Brain pericyte (primary cell): ENCODE results near the gene DEFB124.
"Not testable (repeated sequence)": the region's sequence is repeated elsewhere in the genome, so short reads cannot be mapped to it uniquely, and the experiment has no call there.

Experiments used
- DNase-seq: peaks from one replicate; pipeline ENCODE4 v3.0.0-alpha.2; 2012; ENCODE audit warnings: low read depth, low spot score

The DEFB124 gene, protein sequence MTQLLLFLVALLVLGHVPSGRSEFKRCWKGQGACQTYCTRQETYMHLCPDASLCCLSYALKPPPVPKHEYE

DNA sequence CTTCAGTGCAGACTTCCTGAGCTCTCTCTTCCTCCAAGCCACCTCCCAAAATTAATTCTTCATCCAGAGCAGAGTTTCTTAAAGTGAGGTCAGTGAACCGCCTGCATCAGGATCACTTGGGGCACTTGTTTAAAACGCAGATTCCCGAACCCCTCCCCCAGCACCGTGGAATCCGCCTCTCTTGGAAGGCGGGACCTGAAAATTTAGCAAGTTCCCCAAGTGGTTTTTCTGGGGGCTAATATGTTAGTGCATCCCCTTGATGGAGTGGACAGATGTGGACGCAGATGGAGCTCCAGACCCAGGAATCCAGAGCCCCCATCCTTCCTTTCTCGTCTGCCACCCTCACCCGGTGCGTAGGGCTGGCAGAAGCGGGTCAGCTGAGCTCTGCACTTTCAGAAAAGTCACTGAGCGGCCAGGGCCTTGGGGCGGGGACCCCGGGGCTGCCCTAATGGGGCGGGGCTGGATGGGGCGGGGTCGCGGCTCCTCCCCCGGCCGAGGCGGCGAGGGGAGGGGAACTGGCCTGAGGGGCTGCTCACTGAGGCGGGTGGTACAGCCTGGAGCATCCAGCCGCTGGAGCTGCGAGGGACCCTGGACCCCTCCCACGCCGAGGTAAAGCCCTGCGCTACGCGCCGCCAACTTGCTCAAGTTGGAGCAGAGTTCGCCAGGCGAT lies at the start of gene DEFB124, which contains the start of gene REM1:
Gene DEFB124 (minus strand): TSS at position 370 of the 670 bp plus-strand sequence. CDS start 2,114 bp downstream, outside the sequence.
Gene REM1 (plus strand): TSS at position 531 of the 670 bp plus-strand sequence. CDS start 1,158 bp downstream, outside the sequence.
- no peak for DNase-seq

DNA sequence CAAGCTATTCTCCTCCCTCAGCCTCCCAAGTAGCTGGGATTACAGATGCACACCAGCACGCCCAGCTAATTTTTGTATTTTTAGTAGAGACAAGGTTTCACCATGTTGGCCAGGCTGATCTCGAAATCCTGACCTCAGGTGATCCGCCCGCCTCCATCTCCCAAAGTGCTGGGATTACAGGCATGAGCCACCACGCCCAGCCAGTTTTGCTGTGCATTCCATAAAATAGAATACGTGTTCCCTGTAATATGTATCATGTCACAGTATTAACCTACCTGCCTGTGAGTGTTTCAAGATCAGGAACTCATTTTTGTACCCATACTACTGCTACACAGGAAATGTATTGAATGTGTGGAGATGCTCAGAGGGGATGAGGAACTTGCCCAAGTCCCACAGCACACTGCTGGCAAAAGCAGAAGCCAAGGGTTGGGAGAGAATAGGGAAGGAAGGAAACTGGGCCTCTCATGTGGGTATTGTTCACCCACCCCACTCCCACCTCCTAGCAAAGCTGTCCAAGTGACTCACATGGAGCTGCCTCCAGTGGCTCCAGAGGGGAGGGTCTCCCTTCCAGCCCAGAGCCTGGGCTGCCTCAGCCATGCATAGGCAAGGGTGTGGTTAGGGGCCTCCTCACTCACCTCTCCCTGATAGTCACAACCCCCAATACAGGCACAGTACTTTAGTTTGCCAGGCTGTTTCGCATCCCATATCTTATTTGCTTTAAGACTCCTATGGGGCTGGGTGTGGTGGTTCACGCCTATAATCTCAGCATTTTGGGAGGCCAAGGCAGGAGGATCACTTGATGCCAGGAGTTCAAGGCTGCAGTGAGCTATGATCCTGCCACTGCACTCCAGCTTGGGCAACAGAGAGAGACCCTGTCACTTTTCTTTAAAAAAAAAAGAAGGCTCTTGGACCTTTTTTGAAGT lies 48.7 kb upstream of the DEFB124 start:
- no peak for DNase-seq

DNA sequence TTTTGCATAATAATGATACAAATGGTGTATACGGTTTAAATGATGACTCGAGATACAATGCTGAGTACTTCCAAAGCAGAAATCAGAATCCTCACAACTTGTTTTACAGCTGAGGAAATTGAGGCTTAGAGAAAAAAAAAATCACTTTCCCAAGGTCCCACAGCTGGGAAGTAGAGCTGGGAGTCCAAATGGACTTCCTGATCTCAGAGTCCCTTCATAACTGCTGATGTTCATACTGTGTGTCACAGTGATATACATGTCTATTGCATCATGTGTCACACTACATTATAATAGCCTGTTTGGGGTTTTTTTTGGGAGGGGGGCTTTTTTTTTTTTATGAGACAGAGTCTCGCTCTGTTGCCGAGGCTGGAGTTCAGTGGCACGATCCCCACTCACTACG lies 47.8 kb upstream of the DEFB124 start:
- no peak for DNase-seq

- not testable (repeated sequence) for DNase-seq
Observed at GRCh38 chr20:31521267-31521666, 46.3 kb upstream of the DEFB124 start.

DNA sequence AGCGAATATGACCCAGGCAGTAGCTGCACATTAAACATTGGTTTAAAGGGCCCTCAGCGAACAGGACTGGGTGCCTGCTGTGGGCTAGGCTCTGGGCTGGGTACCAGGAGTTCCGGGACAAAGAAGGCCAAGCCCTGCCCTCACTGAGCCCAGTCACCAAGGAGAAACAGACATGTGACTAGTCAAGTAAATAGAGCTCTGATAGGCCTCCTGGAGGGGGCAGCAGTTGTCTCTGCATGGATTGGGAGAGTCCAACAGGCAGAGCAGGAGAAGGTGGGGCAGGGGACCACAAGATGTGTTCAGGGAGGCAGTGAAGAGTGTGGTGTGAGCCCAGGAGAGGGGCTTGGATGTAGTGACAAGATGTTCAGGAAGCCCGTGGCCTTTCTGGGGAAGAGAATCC lies 42.4 kb upstream of the DEFB124 start:
- no peak for DNase-seq

DNA sequence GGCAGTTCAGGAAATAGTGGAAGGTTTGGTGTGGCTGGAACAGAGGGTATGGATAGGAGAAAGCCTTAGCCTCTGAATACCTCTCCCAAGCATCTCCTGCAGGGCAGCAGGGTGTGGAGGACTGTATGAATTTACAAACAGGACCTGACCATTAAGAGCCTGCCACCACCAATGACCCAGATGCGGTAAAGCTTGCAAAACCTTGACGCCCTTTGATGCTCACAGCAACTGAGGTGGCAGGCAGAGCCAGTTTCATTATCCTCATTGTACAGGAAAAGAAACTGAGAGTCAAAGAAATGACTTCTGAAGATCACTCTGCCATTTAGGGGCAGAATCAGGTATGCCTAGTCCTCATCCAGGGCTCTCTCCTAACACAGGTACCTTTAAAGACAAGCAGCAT lies 41.7 kb upstream of the DEFB124 start:
- no peak for DNase-seq

GRCh38 chr20:31516166-31516565 lies 41.2 kb upstream of the DEFB124 start:
- no peak for DNase-seq

DNA sequence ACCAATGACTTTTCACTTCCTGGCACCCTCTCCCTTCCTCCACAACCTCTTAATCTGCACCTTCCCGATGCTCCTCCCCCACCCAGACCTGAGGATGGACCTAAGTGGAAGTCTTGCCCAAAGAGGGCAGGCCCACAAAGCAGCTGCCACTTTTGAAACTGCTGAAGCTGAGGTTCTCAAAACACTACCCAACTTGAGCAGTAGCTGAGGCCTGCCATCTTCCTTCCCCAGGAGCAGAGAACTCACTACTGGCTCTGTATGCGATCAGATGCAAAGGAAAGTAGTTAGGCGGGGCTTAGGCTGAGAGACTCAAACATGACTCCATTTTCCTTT lies 40.8 kb upstream of the DEFB124 start:
- DNase-seq: no peak

DNA sequence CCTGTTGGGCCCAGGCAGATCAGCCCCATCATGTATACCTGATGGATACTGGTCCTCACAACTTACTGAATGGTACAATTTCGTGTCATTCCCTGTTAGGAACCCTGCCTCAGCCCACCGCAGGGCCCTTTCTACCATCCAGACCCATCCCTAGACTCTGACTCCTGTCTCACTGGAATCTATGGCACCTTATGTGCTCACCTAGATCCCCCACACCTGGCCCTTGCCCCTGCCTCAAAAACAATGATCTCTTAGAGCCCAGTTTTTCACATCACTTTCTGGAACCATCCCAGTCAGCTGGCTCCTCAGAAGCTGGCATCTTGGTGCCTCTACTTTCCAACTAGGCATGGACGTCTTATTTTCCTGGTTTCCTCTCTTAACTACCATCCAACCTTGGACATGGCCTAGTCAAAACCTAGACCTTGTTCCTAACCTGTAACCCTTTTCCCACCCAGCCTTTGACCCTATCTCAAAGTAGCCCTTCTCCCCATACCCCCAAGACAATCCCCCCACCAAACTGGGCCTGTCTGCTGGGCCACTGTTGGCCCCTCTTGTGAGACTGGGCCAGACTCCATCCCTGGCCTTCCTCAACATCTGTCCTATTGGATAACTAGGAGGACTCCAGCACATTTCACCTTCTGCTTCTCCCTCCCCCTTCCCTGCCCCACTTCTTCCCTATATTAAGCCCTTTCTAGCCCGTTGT lies 40.3 kb upstream of the DEFB124 start:
- no peak for DNase-seq

GRCh38 chr20:31514154-31515071 lies 39.5 kb upstream of the DEFB124 start, which contains the start of gene HM13:
TSS of gene HM13 (plus strand) at chr20:31514442. CDS start at chr20:31514552, 110 bp downstream.
- DNase-seq: peak; percentile 80

DNA sequence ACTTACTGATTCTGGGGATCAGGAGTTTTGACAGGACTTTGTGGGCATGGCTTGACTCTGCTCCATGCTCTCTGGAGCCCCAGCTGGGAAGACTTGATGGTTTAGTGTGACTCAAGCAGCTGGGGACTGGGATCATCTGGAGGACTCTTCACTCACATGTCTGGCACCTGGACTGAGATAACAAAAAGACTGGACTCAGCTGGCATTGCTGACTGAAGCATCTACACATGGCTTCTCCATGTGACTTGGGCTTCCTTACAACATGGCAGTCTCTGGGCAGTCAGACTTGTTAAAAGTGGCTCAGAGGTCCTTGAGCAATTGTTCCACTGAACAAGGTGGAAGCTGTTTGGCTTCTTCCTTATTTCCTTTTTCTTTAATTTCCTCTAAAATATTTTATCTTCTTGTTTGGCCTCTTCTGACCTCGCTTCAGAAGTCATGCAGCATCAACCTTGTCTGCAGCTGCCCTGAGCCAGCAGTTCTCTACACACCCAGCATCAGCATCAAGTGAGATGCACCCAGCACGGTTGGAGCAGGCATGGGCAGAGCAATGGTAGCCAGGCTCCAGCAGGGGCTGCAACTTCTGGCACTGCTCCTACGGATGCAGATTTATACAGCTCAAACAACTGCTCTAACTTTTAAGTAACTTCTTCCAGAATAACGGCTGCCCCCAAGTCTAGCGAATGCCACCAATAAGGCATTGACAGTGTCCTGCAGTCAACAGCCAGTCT lies 33.8 kb upstream of the DEFB124 start:
- no peak for DNase-seq

DNA sequence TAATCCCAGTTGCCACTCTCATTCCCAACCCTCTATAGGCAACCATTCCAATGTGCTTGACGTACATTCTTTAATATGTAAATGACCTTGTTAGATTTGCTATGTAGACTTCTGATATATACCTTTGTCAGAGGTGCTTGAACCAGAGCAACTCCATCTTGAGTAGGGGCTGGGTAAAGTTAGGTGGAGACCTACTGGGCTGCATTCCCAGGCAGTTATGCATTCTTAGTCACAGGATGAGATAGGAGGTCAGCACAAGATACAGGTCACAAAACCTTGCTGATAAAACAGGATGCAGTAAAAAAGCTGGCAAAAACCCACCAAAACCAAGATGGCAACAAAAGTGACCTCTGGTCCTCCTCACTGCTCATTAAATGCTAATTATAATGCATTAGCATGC lies 31.0 kb upstream of the DEFB124 start:
- DNase-seq: no peak

DNA sequence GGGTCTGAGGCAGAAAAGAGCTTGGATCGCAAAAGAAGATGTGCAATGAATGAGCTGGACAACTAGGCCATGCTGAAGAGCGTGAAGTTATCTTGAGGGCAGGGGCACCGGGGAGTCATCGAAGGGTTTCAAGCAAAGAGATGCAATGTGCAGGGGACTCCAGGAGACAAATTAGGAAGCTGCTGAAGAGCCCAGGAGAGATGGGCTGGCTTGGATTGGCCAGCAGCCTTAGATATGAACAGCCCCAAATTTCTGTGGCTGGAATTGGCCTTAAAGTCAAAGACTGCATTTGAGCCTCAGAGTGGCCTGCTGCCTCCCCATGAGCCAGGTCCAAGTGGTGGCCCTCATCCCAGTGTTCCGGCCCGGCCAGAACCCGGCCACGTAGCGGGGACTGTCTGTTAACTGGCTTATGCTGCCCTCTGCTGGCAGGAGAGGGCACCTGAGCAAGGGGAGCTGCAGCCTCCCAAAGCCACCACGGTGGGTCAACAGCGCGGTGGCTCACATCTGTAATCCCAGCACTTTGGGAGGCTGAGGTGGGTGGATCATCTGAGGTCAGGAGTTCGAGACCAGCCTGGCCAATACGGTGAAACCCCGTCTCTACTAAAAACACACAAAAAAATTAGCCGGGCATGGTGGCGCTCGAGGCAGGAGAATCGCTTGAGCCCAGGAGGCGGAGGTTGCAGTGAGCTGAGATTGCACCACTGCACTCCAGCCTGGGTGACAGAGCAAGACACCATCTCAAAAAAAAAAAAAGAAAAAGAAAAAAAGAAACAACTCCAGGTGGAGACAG lies 28.2 kb upstream of the DEFB124 start:
- DNase-seq: not testable (repeated sequence)

DNA sequence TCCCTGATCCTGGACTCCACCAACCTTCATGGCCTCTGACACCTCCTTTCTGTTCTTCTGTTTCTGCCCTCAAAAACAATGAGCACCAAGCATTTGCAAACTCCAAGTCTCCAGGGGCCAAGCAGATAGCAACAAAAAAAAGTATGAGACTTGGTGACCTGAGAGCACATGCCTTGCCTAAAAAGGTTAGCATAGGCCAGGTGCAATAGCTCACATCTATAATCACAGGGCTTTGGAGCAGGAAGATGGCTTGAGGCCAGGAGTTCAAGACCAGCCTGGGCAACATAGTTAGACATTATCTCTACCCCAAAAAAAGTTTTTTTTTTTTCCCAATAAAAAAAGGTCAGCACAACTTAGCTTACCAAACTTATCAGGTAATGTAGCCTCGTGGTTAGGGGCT lies 25.6 kb upstream of the DEFB124 start:
- no peak for DNase-seq

GRCh38 chr20:31497838-31498540 lies 23.1 kb upstream of the DEFB124 start:
- DNase-seq: no peak

DNA sequence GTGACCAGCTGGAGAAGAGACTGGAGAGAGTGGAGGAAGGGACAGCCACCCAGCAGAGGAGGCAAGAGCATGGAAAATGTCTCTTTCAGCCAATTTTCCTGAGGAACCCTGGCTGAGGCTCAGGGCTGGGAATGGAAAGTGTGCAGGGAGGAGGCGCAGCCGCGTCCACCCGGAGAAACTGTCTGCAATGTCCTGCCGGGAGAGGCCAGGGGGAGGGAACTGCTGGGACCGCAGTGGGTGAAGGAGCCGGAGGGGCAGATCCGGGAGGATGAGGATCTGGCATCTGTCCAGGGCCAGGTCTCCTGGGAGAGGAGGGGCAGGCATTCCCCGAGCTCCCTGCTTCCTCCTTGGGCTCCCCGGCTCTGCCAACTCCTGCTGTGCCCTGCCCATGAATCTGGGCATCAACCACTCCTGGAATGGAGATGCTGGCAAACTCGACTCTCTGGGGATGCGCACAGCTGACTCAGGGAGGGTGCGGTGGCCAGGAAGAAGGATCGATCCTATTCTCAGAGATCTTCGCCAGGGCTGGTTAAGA lies 21.9 kb upstream of the DEFB124 start:
- no peak for DNase-seq

DNA sequence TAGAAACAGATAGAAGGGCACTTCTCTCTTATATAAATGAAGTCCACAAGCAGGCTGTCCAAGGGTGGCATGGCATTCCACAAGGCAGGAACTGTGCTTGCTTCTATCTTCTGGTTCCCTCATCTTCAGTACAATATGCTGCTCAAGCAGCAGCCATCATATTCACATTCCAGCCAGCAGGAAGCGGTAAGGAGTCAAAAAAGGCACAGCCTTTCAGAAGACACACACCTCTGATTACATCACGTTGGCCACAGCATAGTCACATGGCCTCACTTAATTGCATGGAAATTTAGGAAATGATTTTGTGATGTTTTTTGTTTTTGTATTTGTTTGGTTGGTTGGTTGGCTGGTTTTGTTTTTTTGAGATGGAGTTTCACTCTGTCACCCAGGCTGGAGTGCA lies 19.2 kb upstream of the DEFB124 start:
- DNase-seq: no peak

GRCh38 chr20:31490752-31491151 lies 15.8 kb upstream of the DEFB124 start:
- no peak for DNase-seq
